H1 (cell line): ENCODE measurements around the gene MFAP1. TPM values are rescaled to one million over a fixed set of nuclear protein-coding genes. Genes with fewer than 3 reads are reported as not detected.
A peak's percentile ranks its signal among the peaks of the same experiment; 100 is the strongest.

Experiments
- CTCF ChIA-PET: fragments of 300-600 bp; sonication (Branson Sonifier 250); formaldehyde crosslinking; loops from one replicate; lab custom pipeline; 2021; ENCODE audit not compliant: partially characterized antibody; lab: Charles Lee
- POLR2A ChIA-PET: fragments of 300-600 bp; sonication (Branson Sonifier 250); formaldehyde crosslinking; loops from one replicate; lab custom pipeline; 2021; ENCODE audit warnings: inconsistent platforms; ENCODE audit not compliant: partially characterized antibody; lab: Charles Lee
- DNase-seq, 2 experiments: peaks; one replicate each; pipeline versions ENCODE4 v3.0.0 to v3.0.0-alpha.2; 2010 to 2022; ENCODE audit warnings: low spot score in 2 of 2, low read depth in 1 of 2, mixed read lengths in 1 of 2
- FAIRE-seq: peaks from 2 replicates; lab custom pipeline; 2011; peaks lifted over from hg19 to GRCh38; lab: Jason Lieb, UNC
- H2AFZ ChIP-seq: 2 replicates; pipeline ENCODE4 v1.8.1; 2012; ENCODE audit warnings: low read length, inconsistent platforms
- H2AK5ac ChIP-seq: 2 replicates; pipeline ENCODE4 v1.6.1; 2013; ENCODE audit warnings: low read depth, low read length
- H2BK120ac ChIP-seq: replicated peaks from 2 replicates; pipeline ENCODE3; 2013; ENCODE audit warnings: low read depth, low read length, inconsistent platforms
- H2BK12ac ChIP-seq: 2 replicates; pipeline ENCODE4 v1.6.1; 2013; ENCODE audit warnings: low read depth, low read length
- H2BK15ac ChIP-seq: 2 replicates; pipeline ENCODE4 v1.6.1; 2013; ENCODE audit warnings: low read length
- H2BK20ac ChIP-seq: 2 replicates; pipeline ENCODE4 v1.6.1; 2013; ENCODE audit warnings: low read length
- H2BK5ac ChIP-seq: 2 replicates; pipeline ENCODE4 v1.6.1; 2013; ENCODE audit warnings: low read depth, low read length
- H3K14ac ChIP-seq: 2 replicates; pipeline ENCODE4 v1.6.1; 2013; ENCODE audit warnings: inconsistent platforms; ENCODE audit not compliant: insufficient read length
- H3K18ac ChIP-seq: 2 replicates; pipeline ENCODE4 v1.6.1; 2013; ENCODE audit warnings: low read length; ENCODE audit errors: extremely low read depth
- H3K23ac ChIP-seq: 2 replicates; pipeline ENCODE4 v1.6.1; 2013; ENCODE audit warnings: inconsistent platforms; ENCODE audit not compliant: insufficient read length
- H3K23me2 ChIP-seq: 2 replicates; pipeline ENCODE4 v1.6.1; 2013; ENCODE audit warnings: low read depth, low read length
- H3K27ac ChIP-seq: 2 replicates; pipeline ENCODE4 v1.6.1; 2011; ENCODE audit warnings: low read depth, low read length, inconsistent platforms
- H3K27me3 ChIP-seq, 4 experiments: replicated peaks in 1 of 4; 1 replicate in 1 of 4; 2 replicates in 3 of 4; pipeline versions ENCODE4 v1.6.1 to v1.8.1; 2011 to 2013; ENCODE audit warnings: low read length in 3 of 4, mild to moderate bottlenecking in 3 of 4, inconsistent platforms in 2 of 4, mixed read lengths in 2 of 4, moderate library complexity in 1 of 4; ENCODE audit not compliant: control insufficient read depth in 3 of 4, insufficient read depth in 3 of 4; ENCODE audit errors: extremely low read depth in 1 of 4
- H3K36me3 ChIP-seq, 4 experiments: 2 replicates each; pipeline versions ENCODE4 v1.6.1 to v1.8.1; 2011 to 2013; ENCODE audit warnings: mild to moderate bottlenecking in 4 of 4, low read length in 3 of 4, moderate library complexity in 2 of 4, control low read depth in 1 of 4, inconsistent platforms in 1 of 4; ENCODE audit not compliant: insufficient read depth in 4 of 4, control insufficient read depth in 2 of 4
- H3K4ac ChIP-seq: replicated peaks from 2 replicates; pipeline ENCODE3; 2013; ENCODE audit warnings: low read length, low read depth, mixed read lengths, inconsistent platforms; ENCODE audit not compliant: insufficient read length
- H3K4me1 ChIP-seq, 4 experiments: replicated peaks in 1 of 4; 1 replicate in 1 of 4; 2 replicates in 3 of 4; pipeline versions ENCODE4 v1.6.1 to v1.8.1; 2011 to 2013; ENCODE audit warnings: low read length in 3 of 4, inconsistent platforms in 2 of 4, mixed read lengths in 1 of 4; ENCODE audit not compliant: insufficient read depth in 4 of 4, control insufficient read depth in 3 of 4
- H3K4me2 ChIP-seq, 2 experiments: 2 replicates each; pipeline versions ENCODE4 v1.6.1 to v1.8.1; 2011 to 2013; ENCODE audit warnings: low read depth in 2 of 2, low read length in 2 of 2, control low read depth in 1 of 2, inconsistent platforms in 1 of 2, mild to moderate bottlenecking in 1 of 2; ENCODE audit not compliant: insufficient read depth in 1 of 2
- H3K4me3 ChIP-seq, 4 experiments: fragments of 200-600, 300-600 bp in 1 of 4; sonication (generic), shearing (Covaris generic), sonication (Bioruptor Twin) in 1 of 4; 2 replicates each; pipeline versions ENCODE4 v1.5.1 to v1.8.1; 2011 to 2016; ENCODE audit warnings: low read length in 4 of 4, low read depth in 3 of 4, control low read depth in 2 of 4, inconsistent platforms in 2 of 4, mild to moderate bottlenecking in 2 of 4, mixed read lengths in 1 of 4, moderate library complexity in 1 of 4; ENCODE audit not compliant: insufficient read depth in 2 of 4; ENCODE audit errors: extremely low read depth in 1 of 4
- H3K56ac ChIP-seq: replicated peaks from 2 replicates; pipeline ENCODE3; 2013; ENCODE audit warnings: low read depth, mild to moderate bottlenecking, mixed read lengths, low read length, inconsistent platforms; ENCODE audit not compliant: insufficient read length
- H3K79me1 ChIP-seq: 2 replicates; pipeline ENCODE4 v1.6.1; 2013; ENCODE audit warnings: low read depth, low read length, control low read depth
- H3K79me2 ChIP-seq, 2 experiments: 2 replicates each; pipeline versions ENCODE4 v1.6.1 to v1.8.1; 2012 to 2013; ENCODE audit warnings: low read length in 2 of 2, mild to moderate bottlenecking in 2 of 2, inconsistent platforms in 1 of 2; ENCODE audit not compliant: insufficient read depth in 2 of 2, control insufficient read depth in 1 of 2
- H3K9ac ChIP-seq, 4 experiments: replicated peaks in 1 of 4; 1 replicate in 1 of 4; 2 replicates in 3 of 4; pipeline versions ENCODE4 v1.6.1 to v1.8.1; 2011 to 2013; ENCODE audit warnings: low read depth in 3 of 4, low read length in 3 of 4, control low read depth in 2 of 4, mild to moderate bottlenecking in 2 of 4, moderate library complexity in 2 of 4, inconsistent platforms in 1 of 4; ENCODE audit errors: extremely low read depth in 1 of 4
- H3K9me3 ChIP-seq, 2 experiments: 2 replicates each; pipeline versions ENCODE4 v1.6.1 to v1.8.1; 2012 to 2013; ENCODE audit warnings: mild to moderate bottlenecking in 2 of 2, moderate library complexity in 2 of 2, control low read depth in 1 of 2, inconsistent platforms in 1 of 2, low read depth in 1 of 2, low read length in 1 of 2, mixed read lengths in 1 of 2; ENCODE audit not compliant: insufficient read depth in 2 of 2
- H4K20me1 ChIP-seq, 2 experiments: replicated peaks in 1 of 2; 2 replicates each; pipeline versions ENCODE3 to v1.8.1; 2011 to 2013; ENCODE audit warnings: inconsistent platforms in 2 of 2, low read length in 2 of 2, mild to moderate bottlenecking in 1 of 2; ENCODE audit not compliant: insufficient read depth in 2 of 2, control insufficient read depth in 1 of 2
- H4K5ac ChIP-seq: 2 replicates; pipeline ENCODE4 v1.6.1; 2013; ENCODE audit warnings: low read length, low read depth, mixed read lengths, inconsistent platforms; ENCODE audit not compliant: insufficient read length
- H4K8ac ChIP-seq: 2 replicates; pipeline ENCODE4 v1.8.0; 2013; ENCODE audit warnings: mild to moderate bottlenecking, moderate library complexity, low read length, inconsistent platforms; ENCODE audit not compliant: insufficient read depth; ENCODE audit errors: extremely low read depth
- H4K91ac ChIP-seq: replicated peaks from 2 replicates; pipeline ENCODE3; 2013; ENCODE audit warnings: low read length, mixed read lengths, inconsistent platforms; ENCODE audit not compliant: insufficient read length
- ASH2L ChIP-seq: fragments of 200-600, 300-600 bp; sonication (generic); IDR thresholded peaks from one replicate; pipeline ENCODE4 v1.7.1; 2017; ENCODE audit warnings: low read length
- ATF3 ChIP-seq: IDR thresholded peaks from 2 replicates; pipeline ENCODE4 v1.6.1; 2011; ENCODE audit warnings: low read depth, mild to moderate bottlenecking, low read length; ENCODE audit not compliant: insufficient read depth
- CEBPB ChIP-seq: IDR thresholded peaks from 2 replicates; pipeline ENCODE4 v1.6.1; 2012; ENCODE audit warnings: low read depth, low read length
- CREB1 ChIP-seq: IDR thresholded peaks from 2 replicates; pipeline ENCODE4 v1.6.1; 2012; ENCODE audit warnings: inconsistent platforms
- HDAC2 ChIP-seq, 2 experiments: fragments of 300-600 bp in 1 of 2; sonication (generic) in 1 of 2; IDR thresholded peaks; 2 replicates each; pipeline ENCODE4 v1.6.1; 2011 to 2012; ENCODE audit warnings: low read depth in 2 of 2, low read length in 2 of 2, mild to moderate bottlenecking in 2 of 2, moderate library complexity in 2 of 2, borderline replicate concordance in 1 of 2, inconsistent platforms in 1 of 2
- JUN ChIP-seq: IDR thresholded peaks from 2 replicates; pipeline ENCODE4 v1.6.1; 2011; ENCODE audit warnings: low read depth, mild to moderate bottlenecking, improper control_type of control experiment, low read length
- MAX ChIP-seq: IDR thresholded peaks from 2 replicates; pipeline ENCODE4 v1.6.1; 2012; ENCODE audit warnings: inconsistent platforms
- RAD21 ChIP-seq, 2 experiments: IDR thresholded peaks in 1 of 2; conservative IDR thresholded peaks in 1 of 2; 2 replicates each; pipeline ENCODE4 v1.6.1; 2011; ENCODE audit warnings: low read depth in 2 of 2, low read length in 2 of 2, improper control_type of control experiment in 1 of 2, inconsistent platforms in 1 of 2, mild to moderate bottlenecking in 1 of 2, moderate library complexity in 1 of 2
- RXRA ChIP-seq: IDR thresholded peaks from 2 replicates; pipeline ENCODE4 v1.6.1; 2011; ENCODE audit warnings: low read depth, mild to moderate bottlenecking, low read length, moderate library complexity; ENCODE audit not compliant: insufficient read depth
- YY1 ChIP-seq: IDR thresholded peaks from 2 replicates; pipeline ENCODE4 v1.6.1; 2011; ENCODE audit warnings: low read depth, mild to moderate bottlenecking, low read length
- WGBS, 2 experiments: shearing (Covaris generic) in 1 of 2; methylation state at CpG; one replicate each; pipeline versions ENCODE4 v1.1.6 to v1.1.7; 2013 to 2015; ENCODE audit warnings: low lambda C conversion rate in 2 of 2, mixed read lengths in 2 of 2, inconsistent platforms in 1 of 2, low coverage in 1 of 2, missing lambda C conversion rate in 1 of 2; ENCODE audit not compliant: insufficient replicate concordance in 2 of 2, insufficient coverage in 1 of 2, insufficient read length in 1 of 2; ENCODE audit errors: extremely low coverage in 1 of 2, missing lambda C conversion rate in 1 of 2; 5-methylcytosine and 5-hydroxymethylcytosine counted together
- polyA plus RNA-seq, 7 experiments: library from polyadenylated mRNA; depleted of rRNA in 3 of 7; stranded (reverse) in 5 of 7; unstranded in 2 of 7; fragments of >200 nt in 5 of 7; fragments of 200-250 nt in 2 of 7; gene quantifications; 1 replicate in 5 of 7; 2 replicates in 1 of 7; 4 replicates in 1 of 7; pipeline versions ENCODE4 v1.2.1 to v1.2.3, GENCODE V29; 2011 to 2013; ENCODE audit warnings: missing spikeins in 2 of 7, mixed read lengths in 2 of 7
- total RNA-seq: library from RNA; stranded (reverse); fragmentation: NEBNext Ultra II Directional; extraction: Animal tissue kit (Norgen Biotek cat#: 25700); gene quantifications from 2 replicates; pipeline ENCODE4 v1.2.1, GENCODE V29; 2021

Gene MFAP1
- total and polyA plus RNA-seq, 2 of the 8 experiments (the other 6 are each of a cell fraction or from before 2014, with no cell fraction given): 23.6 to 36.7 TPM

GRCh38 chr15:43777267-43777914 lies 47.1 kb downstream of the MFAP1 start:
- Histone ChIP-seq H3K4me3 (peak overlapping the region; percentile 51 to 78 (median 71)), H3K14ac (no peak overlapping the region), H2BK120ac (no peak overlapping the region), H3K9ac (peak overlapping the region in 2 of 4 experiments; percentile 25 to 38; a peak in 3 of 7 replicates), H3K79me1 (no peaks in the 10 kb centered on the region), H4K20me1 (peaks cover 0 to 1% of the 10 kb centered on the region in 2 experiments), H3K18ac (peak overlapping the region; percentile 96), H3K27ac (no peak overlapping the region), H3K36me3 (peaks cover 7 to 17% (median 10%) of the 10 kb centered on the region in 4 experiments), H3K4ac (no peak overlapping the region), H3K9me3 (no peaks in the 10 kb centered on the region), H3K79me2 (no peaks in the 10 kb centered on the region), H3K4me2 (peak overlapping the region; percentile 83 to 98), H2AFZ (0 out of 2 replicates have a peak overlapping the region, but pooled peaks have one; percentile 10), H4K8ac (peak overlapping the region; percentile 72; the same call in 1 of the 2 replicates), H2BK15ac (peak overlapping the region; percentile 99), H3K27me3 (peaks cover 0 to 2% (median 0%) of the 10 kb centered on the region in 4 experiments; a peak in 2 of 7 replicates), H3K23ac (no peak overlapping the region), H2BK20ac (no peak overlapping the region), H4K91ac (no peak overlapping the region), H2BK12ac (no peak overlapping the region), H3K56ac (no peak overlapping the region), H4K5ac (no peak overlapping the region), H3K23me2 (peaks cover 12% of the 10 kb centered on the region), H3K4me1 (peaks cover 0 to 12% (median 5%) of the 10 kb centered on the region in 4 experiments; a peak in 5 of 7 replicates), H2AK5ac (no peak overlapping the region), H2BK5ac (no peak overlapping the region; the same call in 1 of the 2 replicates)
- ChIA-PET POLR2A (interaction anchor here (1.0 to 4.8 kb wide), 7 partner anchors 8 to 103 kb away, joined by 3 to 54 read pairs (median 10); partner anchors contain the start of genes HYPK, MFAP1, SERF2 and SERINC4), CTCF (interaction anchor here (0.8 to 4.8 kb wide), 10 partner anchors 9 to 262 kb away, joined by 3 to 50 read pairs (median 5); partner anchors contain the start of genes HYPK, SERF2 and SERINC4)
- 9% methylated on average over 31 of the region's 31 CpGs; no CpG with 5 or more reads in 1 of the 2 experiments for WGBS, 2 experiments
- FAIRE-seq (no peak), DNase-seq (peak in 1 of 2 experiments; percentile 90)
- peak; percentile 31; the same call in 1 of the 2 replicates for TF ChIP-seq YY1
- no peak for TF ChIP-seq RXRA
- TF ChIP-seq CEBPB: no peak
- no peak for TF ChIP-seq JUN
- no peak for TF ChIP-seq ATF3
- TF ChIP-seq HDAC2 (IDR thresholded peaks at IDR 0.05; ENCODE audit: borderline replicate concordance in 1 of 2, low read depth in 2 of 2, low read length in 2 of 2): peak in 1 of 2 experiments; percentile 29; a peak in 2 of 4 replicates
- peak; percentile 13 for TF ChIP-seq ASH2L
- peak; percentile 83 for TF ChIP-seq MAX
- TF ChIP-seq CREB1: no peak
- TF ChIP-seq RAD21 (IDR thresholded peaks at IDR 0.05 in 1 of 2, conservative IDR thresholded peaks at IDR 0.05 in 1 of 2; ENCODE audit: low read depth in 2 of 2, low read length in 2 of 2): peak in 1 of 2 experiments; percentile 45; a peak in 2 of 4 replicates
